Measurements from ENCODE around the gene OBSCN.

Gene OBSCN

GRCh38 chr1:228198977-228199590 is 8.8 kb upstream of the OBSCN start:
- no peak for TF ChIP-seq CTCF (conservative IDR thresholded peaks at IDR 0.05)
- H3K27ac ChIP-seq, result no peak overlapping the region

- no peak overlapping the region for H3K27ac ChIP-seq
- TF ChIP-seq CTCF (conservative IDR thresholded peaks at IDR 0.05), result no peak
Observed at GRCh38 chr1:228204958-228205357, 2.9 kb upstream of the OBSCN start.

- no peak overlapping the region for H3K27ac ChIP-seq
- TF ChIP-seq CTCF (conservative IDR thresholded peaks at IDR 0.05), result no peak
Observed at GRCh38 chr1:228205526-228206436, 2.1 kb upstream of the OBSCN start.

- no peak overlapping the region for H3K27ac ChIP-seq
- TF ChIP-seq CTCF (conservative IDR thresholded peaks at IDR 0.05), result no peak
Observed at GRCh38 chr1:228206582-228207351, 1.1 kb upstream of the OBSCN start.

- no peak overlapping the region for H3K27ac ChIP-seq
- no peak for TF ChIP-seq CTCF (conservative IDR thresholded peaks at IDR 0.05)
Observed at GRCh38 chr1:228207381-228207810, 448 bp upstream of the OBSCN start.

- TF ChIP-seq CTCF (conservative IDR thresholded peaks at IDR 0.05), result no peak
- H3K27ac ChIP-seq, result no peak overlapping the region
Observed at GRCh38 chr1:228208831-228209551, 1.1 kb downstream of the OBSCN start.

All from VCaP (cell line).